Panc1 (cell line): ENCODE results near the gene IFRD1. TPM values are rescaled to one million over a fixed set of nuclear protein-coding genes. Genes with fewer than 3 reads are reported as not detected.

Source experiments
- ATAC-seq: fragments of 200-7000 bp; cut with Tn5 transposase; 2 replicates; pipeline ENCODE4 v1.9.1; 2020; ENCODE audit warnings: mild to moderate bottlenecking, moderate library complexity
- BruUV-seq: library from RNA; stranded (reverse); fragments of 400-500 nt; replicated peaks from 2 replicates; lab custom pipeline; 2021; lab: Mats Ljungman, UMichigan
- CTCF ChIA-PET: fragments of 300-600 bp; sonication (Branson Sonifier 250); formaldehyde crosslinking; loops from one replicate; lab custom pipeline; 2022; ENCODE audit warnings: antibody characterized with exemption; lab: Charles Lee
- POLR2A ChIA-PET: fragments of 300-600 bp; sonication (Branson Sonifier 250); formaldehyde crosslinking; loops from one replicate; lab custom pipeline; 2022; ENCODE audit warnings: antibody characterized with exemption; lab: Charles Lee
- DNase-seq: peaks from one replicate; pipeline ENCODE4 v3.0.0-alpha.2; 2010; ENCODE audit warnings: low read depth, low spot score
- H3K27ac ChIP-seq: 2 replicates; pipeline ENCODE4 v1.5.1; 2011; ENCODE audit warnings: mild to moderate bottlenecking, low read length, inconsistent platforms
- H3K27me3 ChIP-seq: fragments of 200-500 bp; sonication (Bioruptor generic); 2 replicates; pipeline ENCODE4 v1.6.0; 2014; ENCODE audit warnings: low read length, inconsistent platforms; ENCODE audit not compliant: control insufficient read depth, insufficient read depth
- H3K36me3 ChIP-seq: fragments of 200-500 bp; sonication (Bioruptor generic); 2 replicates; pipeline ENCODE4 v1.5.1; 2014; ENCODE audit warnings: inconsistent platforms, mild to moderate bottlenecking, low read length, moderate library complexity; ENCODE audit not compliant: control insufficient read depth, insufficient read depth
- H3K4me1 ChIP-seq: 2 replicates; pipeline ENCODE4 v1.5.1; 2011; ENCODE audit warnings: inconsistent platforms, mild to moderate bottlenecking, low read length, moderate library complexity; ENCODE audit not compliant: control insufficient read depth, insufficient read depth
- H3K4me3 ChIP-seq, 2 experiments: 2 replicates each; pipeline ENCODE4 v1.5.1; 2011 to 2012; ENCODE audit warnings: low read depth in 2 of 2, low read length in 2 of 2, mild to moderate bottlenecking in 2 of 2, inconsistent platforms in 1 of 2, moderate library complexity in 1 of 2
- H3K9me3 ChIP-seq: fragments of 200-500 bp; sonication (Bioruptor generic); 2 replicates; pipeline ENCODE4 v1.5.1; 2014; ENCODE audit warnings: low read depth, mild to moderate bottlenecking, inconsistent platforms, low read length, moderate library complexity; ENCODE audit not compliant: control insufficient read depth, insufficient read depth
- POLR2AphosphoS5 ChIP-seq: IDR thresholded peaks from 2 replicates; pipeline ENCODE4 v1.6.1; 2012; ENCODE audit warnings: mild to moderate bottlenecking, low read depth, low read length, moderate library complexity
- SIN3A ChIP-seq: IDR thresholded peaks from 2 replicates; pipeline ENCODE4 v1.6.1; 2012; ENCODE audit warnings: low read depth, mild to moderate bottlenecking, low read length, moderate library complexity, borderline replicate concordance; ENCODE audit not compliant: insufficient read depth
- TCF7L2 ChIP-seq: IDR thresholded peaks from 2 replicates; pipeline ENCODE4 v1.6.1; 2011; ENCODE audit warnings: mild to moderate bottlenecking, low read depth, low read length, inconsistent platforms
- in situ Hi-C: cut with HindIII; loops from 2 replicates; pipeline ENCODE4 v1.10.0; 2016; ENCODE audit warnings: low sequenced_read_pairs, low pct_unique_long_range_greater_than_20kb
- intact Hi-C: fragments of 100-400 bp; cut with micrococcal nuclease; formaldehyde crosslinking; loops from one replicate; pipeline ENCODE4 v1.10.0; 2022; ENCODE audit not compliant: unreplicated experiment
- total RNA-seq: library from RNA; stranded (reverse); gene quantifications from one replicate; pipeline ENCODE4 v1.2.1, GENCODE V29; 2021; ENCODE audit not compliant: unreplicated experiment
- TF ChIP-seq, protein P1 (sequence below), 2 experiments: IDR thresholded peaks; 2 replicates each; pipeline ENCODE4 v1.6.1; 2011 to 2012; ENCODE audit warnings: low read depth in 2 of 2, control low read depth in 1 of 2, low read length in 1 of 2, mild to moderate bottlenecking in 1 of 2, moderate library complexity in 1 of 2; ENCODE audit not compliant: insufficient read depth in 1 of 2
- TF ChIP-seq, protein P2 (sequence below): fragments of 450-650 bp; IDR thresholded peaks from 2 replicates; pipeline ENCODE4 v1.5.1; 2017; ENCODE audit warnings: mild to moderate bottlenecking

Gene IFRD1
- total RNA-seq, 1 experiment from 2014 or later = 54.3 TPM

DNA sequence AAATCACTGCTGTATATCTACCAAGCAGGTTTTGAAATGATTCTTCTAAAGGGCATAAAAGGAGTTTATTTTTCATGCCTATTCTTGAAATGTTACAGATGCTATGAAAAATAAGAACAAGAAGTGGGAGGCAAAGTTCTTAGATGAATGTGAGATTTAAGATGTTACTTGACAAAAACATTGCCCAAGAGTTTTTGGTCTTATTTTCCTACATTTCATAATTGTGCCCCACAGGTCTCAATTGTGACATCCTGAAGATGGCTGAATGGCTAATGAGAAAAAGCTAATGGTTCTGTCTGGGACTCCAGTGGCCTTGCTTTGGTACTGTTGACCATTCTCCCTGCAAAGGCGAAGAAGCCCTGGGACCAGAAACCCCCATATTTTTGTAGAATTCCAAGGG, 43.0 kb upstream of the IFRD1 start:
- in situ Hi-C loops (no loop called here), intact Hi-C loops (no loop called here)
- H3K27me3 ChIP-seq = peaks cover 5% of the 10 kb centered on the region; the same call in 1 of the 2 replicates
- H3K4me3 ChIP-seq = no peak overlapping the region
- no peaks in the 10 kb centered on the region for H3K4me1 ChIP-seq
- H3K36me3 ChIP-seq = no peaks in the 10 kb centered on the region
- ChIA-PET POLR2A (interaction anchor here (0.6 kb wide), 1 partner anchor 449 kb away, joined by 3 read pairs; no protein-coding TSS in a partner anchor), CTCF (no interaction called here)
- TF ChIP-seq TCF7L2 (no peak), POLR2AphosphoS5 (no peak), SIN3A (no peak)
- TF ChIP-seq, protein P1, sequence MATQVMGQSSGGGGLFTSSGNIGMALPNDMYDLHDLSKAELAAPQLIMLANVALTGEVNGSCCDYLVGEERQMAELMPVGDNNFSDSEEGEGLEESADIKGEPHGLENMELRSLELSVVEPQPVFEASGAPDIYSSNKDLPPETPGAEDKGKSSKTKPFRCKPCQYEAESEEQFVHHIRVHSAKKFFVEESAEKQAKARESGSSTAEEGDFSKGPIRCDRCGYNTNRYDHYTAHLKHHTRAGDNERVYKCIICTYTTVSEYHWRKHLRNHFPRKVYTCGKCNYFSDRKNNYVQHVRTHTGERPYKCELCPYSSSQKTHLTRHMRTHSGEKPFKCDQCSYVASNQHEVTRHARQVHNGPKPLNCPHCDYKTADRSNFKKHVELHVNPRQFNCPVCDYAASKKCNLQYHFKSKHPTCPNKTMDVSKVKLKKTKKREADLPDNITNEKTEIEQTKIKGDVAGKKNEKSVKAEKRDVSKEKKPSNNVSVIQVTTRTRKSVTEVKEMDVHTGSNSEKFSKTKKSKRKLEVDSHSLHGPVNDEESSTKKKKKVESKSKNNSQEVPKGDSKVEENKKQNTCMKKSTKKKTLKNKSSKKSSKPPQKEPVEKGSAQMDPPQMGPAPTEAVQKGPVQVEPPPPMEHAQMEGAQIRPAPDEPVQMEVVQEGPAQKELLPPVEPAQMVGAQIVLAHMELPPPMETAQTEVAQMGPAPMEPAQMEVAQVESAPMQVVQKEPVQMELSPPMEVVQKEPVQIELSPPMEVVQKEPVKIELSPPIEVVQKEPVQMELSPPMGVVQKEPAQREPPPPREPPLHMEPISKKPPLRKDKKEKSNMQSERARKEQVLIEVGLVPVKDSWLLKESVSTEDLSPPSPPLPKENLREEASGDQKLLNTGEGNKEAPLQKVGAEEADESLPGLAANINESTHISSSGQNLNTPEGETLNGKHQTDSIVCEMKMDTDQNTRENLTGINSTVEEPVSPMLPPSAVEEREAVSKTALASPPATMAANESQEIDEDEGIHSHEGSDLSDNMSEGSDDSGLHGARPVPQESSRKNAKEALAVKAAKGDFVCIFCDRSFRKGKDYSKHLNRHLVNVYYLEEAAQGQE (IDR thresholded peaks at IDR 0.05; ENCODE audit: insufficient read depth in 1 of 2, low read depth in 2 of 2, low read length in 1 of 2) = no peak
- TF ChIP-seq, protein P2, sequence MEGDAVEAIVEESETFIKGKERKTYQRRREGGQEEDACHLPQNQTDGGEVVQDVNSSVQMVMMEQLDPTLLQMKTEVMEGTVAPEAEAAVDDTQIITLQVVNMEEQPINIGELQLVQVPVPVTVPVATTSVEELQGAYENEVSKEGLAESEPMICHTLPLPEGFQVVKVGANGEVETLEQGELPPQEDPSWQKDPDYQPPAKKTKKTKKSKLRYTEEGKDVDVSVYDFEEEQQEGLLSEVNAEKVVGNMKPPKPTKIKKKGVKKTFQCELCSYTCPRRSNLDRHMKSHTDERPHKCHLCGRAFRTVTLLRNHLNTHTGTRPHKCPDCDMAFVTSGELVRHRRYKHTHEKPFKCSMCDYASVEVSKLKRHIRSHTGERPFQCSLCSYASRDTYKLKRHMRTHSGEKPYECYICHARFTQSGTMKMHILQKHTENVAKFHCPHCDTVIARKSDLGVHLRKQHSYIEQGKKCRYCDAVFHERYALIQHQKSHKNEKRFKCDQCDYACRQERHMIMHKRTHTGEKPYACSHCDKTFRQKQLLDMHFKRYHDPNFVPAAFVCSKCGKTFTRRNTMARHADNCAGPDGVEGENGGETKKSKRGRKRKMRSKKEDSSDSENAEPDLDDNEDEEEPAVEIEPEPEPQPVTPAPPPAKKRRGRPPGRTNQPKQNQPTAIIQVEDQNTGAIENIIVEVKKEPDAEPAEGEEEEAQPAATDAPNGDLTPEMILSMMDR = no peak
- no peaks in the 10 kb centered on the region for H3K9me3 ChIP-seq
- DNase-seq (no peak), ATAC-seq (no peak)
- H3K27ac ChIP-seq = no peak overlapping the region
- no TSS peak for BruUV-seq

DNA sequence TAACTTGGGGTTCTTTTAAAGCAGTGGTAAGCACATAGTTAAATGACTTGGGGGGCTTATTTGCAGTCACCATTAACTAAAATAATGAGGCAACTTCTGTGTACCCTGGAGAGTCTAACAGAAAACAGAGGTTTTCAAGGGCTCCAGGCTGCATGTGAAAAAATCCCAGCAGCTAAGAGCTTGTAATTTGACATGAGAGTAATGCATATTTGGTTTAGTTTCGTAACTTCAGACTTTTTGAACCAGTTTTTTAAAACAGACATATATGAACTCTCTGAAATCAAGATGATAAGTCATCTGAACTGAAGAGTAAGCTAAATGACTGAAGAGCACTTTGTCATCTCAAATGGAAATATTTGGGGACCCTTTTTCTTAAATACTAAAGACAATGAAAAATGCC, 40.2 kb upstream of the IFRD1 start:
- Histone ChIP-seq H3K4me3 (no peak overlapping the region), H3K27ac (no peak overlapping the region), H3K9me3 (no peaks in the 10 kb centered on the region), H3K4me1 (no peaks in the 10 kb centered on the region), H3K27me3 (peaks cover 7% of the 10 kb centered on the region; the same call in 1 of the 2 replicates), H3K36me3 (no peaks in the 10 kb centered on the region)
- ChIA-PET POLR2A (no interaction called here), CTCF (interaction anchor here (1.4 kb wide), 1 partner anchor 647 kb away, joined by 6 read pairs; no protein-coding TSS in a partner anchor)
- DNase-seq = no peak
- intact Hi-C loops = no loop called here
- TF ChIP-seq TCF7L2 (no peak), POLR2AphosphoS5 (no peak), SIN3A (no peak)
- TF ChIP-seq, protein P2 = no peak
- TF ChIP-seq, protein P1 (IDR thresholded peaks at IDR 0.05; ENCODE audit: insufficient read depth in 1 of 2, low read depth in 2 of 2, low read length in 1 of 2) = no peak
- no peak for ATAC-seq
- BruUV-seq = no TSS peak
- in situ Hi-C loops = no loop called here
